Trophoblast cell (in vitro differentiated cells and primary cell): Measurements from ENCODE around the gene SYT6.

Source experiments
- DNase-seq, 2 donors: peaks; one replicate each; pipeline ENCODE4 v3.0.0-alpha.2; 2016
- H2AFZ ChIP-seq: 2 replicates; pipeline ENCODE4 v1.6.1; 2013; ENCODE audit warnings: low read length, moderate library complexity, mild to moderate bottlenecking; ENCODE audit not compliant: insufficient read depth, poor library complexity
- H2AK5ac ChIP-seq: 2 replicates; pipeline ENCODE4 v1.6.1; 2013; ENCODE audit warnings: mild to moderate bottlenecking, low read length
- H2BK120ac ChIP-seq: 2 replicates; pipeline ENCODE4 v1.6.1; 2013; ENCODE audit warnings: low read length, mild to moderate bottlenecking, moderate library complexity; ENCODE audit not compliant: insufficient read depth, poor library complexity
- H2BK12ac ChIP-seq: 2 replicates; pipeline ENCODE4 v1.6.1; 2013; ENCODE audit warnings: mild to moderate bottlenecking, low read length, moderate library complexity
- H2BK5ac ChIP-seq: 2 replicates; pipeline ENCODE4 v1.6.1; 2013; ENCODE audit warnings: low read length, low read depth, moderate library complexity, mild to moderate bottlenecking; ENCODE audit not compliant: poor library complexity
- H3K14ac ChIP-seq: 2 replicates; pipeline ENCODE4 v1.6.1; 2013; ENCODE audit warnings: mild to moderate bottlenecking, low read length
- H3K18ac ChIP-seq: 2 replicates; pipeline ENCODE4 v1.6.1; 2013; ENCODE audit warnings: mild to moderate bottlenecking, low read length
- H3K23ac ChIP-seq: 2 replicates; pipeline ENCODE4 v1.6.1; 2013; ENCODE audit warnings: low read length
- H3K27ac ChIP-seq: 2 replicates; pipeline ENCODE4 v1.5.1; 2013; ENCODE audit warnings: low read depth, mild to moderate bottlenecking, inconsistent platforms, low read length, moderate library complexity
- H3K27me3 ChIP-seq: 2 replicates; pipeline ENCODE4 v1.6.1; 2013; ENCODE audit warnings: inconsistent platforms, mild to moderate bottlenecking, low read length, moderate library complexity; ENCODE audit not compliant: insufficient read depth
- H3K36me3 ChIP-seq, 2 experiments: 1 replicate in 1 of 2; 2 replicates in 1 of 2; pipeline ENCODE4 v1.6.1; 2013; ENCODE audit warnings: low read length in 2 of 2, mild to moderate bottlenecking in 2 of 2, moderate library complexity in 1 of 2; ENCODE audit not compliant: insufficient read depth in 2 of 2, control insufficient read depth in 1 of 2
- H3K4ac ChIP-seq: 2 replicates; pipeline ENCODE4 v1.6.1; 2013; ENCODE audit warnings: low read depth, mild to moderate bottlenecking, low read length, moderate library complexity
- H3K4me1 ChIP-seq, 2 experiments: 1 replicate in 1 of 2; 2 replicates in 1 of 2; pipeline ENCODE4 v1.6.1; 2013; ENCODE audit warnings: low read length in 2 of 2, mild to moderate bottlenecking in 2 of 2, moderate library complexity in 1 of 2; ENCODE audit not compliant: insufficient read depth in 2 of 2, control insufficient read depth in 1 of 2
- H3K4me2 ChIP-seq: 2 replicates; pipeline ENCODE4 v1.6.1; 2013; ENCODE audit warnings: inconsistent platforms, mild to moderate bottlenecking, low read length, moderate library complexity
- H3K4me3 ChIP-seq: 2 replicates; pipeline ENCODE4 v1.5.1; 2013; ENCODE audit warnings: mild to moderate bottlenecking, low read depth, low read length, inconsistent platforms
- H3K79me1 ChIP-seq: one replicate; pipeline ENCODE4 v1.6.1; 2013; ENCODE audit warnings: low read length
- H3K79me2 ChIP-seq: 2 replicates; pipeline ENCODE4 v1.6.1; 2013; ENCODE audit warnings: low read length, mild to moderate bottlenecking; ENCODE audit not compliant: control insufficient read depth, insufficient read depth, poor library complexity
- H3K9ac ChIP-seq: 2 replicates; pipeline ENCODE4 v1.6.1; 2013; ENCODE audit warnings: mild to moderate bottlenecking, low read length
- H3K9me3 ChIP-seq: 2 replicates; pipeline ENCODE4 v1.6.1; 2013; ENCODE audit warnings: low read depth, mild to moderate bottlenecking, control low read depth, inconsistent platforms, low read length; ENCODE audit not compliant: insufficient read depth
- H4K12ac ChIP-seq: 2 replicates; pipeline ENCODE4 v1.6.1; 2013; ENCODE audit warnings: low read depth, mild to moderate bottlenecking, low read length, moderate library complexity
- H4K8ac ChIP-seq: 2 replicates; pipeline ENCODE4 v1.6.1; 2013; ENCODE audit warnings: low read depth, mild to moderate bottlenecking, low read length, moderate library complexity
- H4K91ac ChIP-seq: one replicate; pipeline ENCODE4 v1.6.1; 2013; ENCODE audit warnings: low read depth, mild to moderate bottlenecking, low read length, moderate library complexity
- whole genome bisulfite sequencing: extraction: QIAGEN DNeasy Blood & Tissue Kit; methylation state at CpG from one replicate; pipeline ENCODE4 v1.1.7; 2013; ENCODE audit warnings: missing lambda C conversion rate; ENCODE audit not compliant: insufficient read length, insufficient coverage; ENCODE audit errors: extremely low coverage; 5-methylcytosine and 5-hydroxymethylcytosine counted together

The SYT6 gene

GRCh38 chr1:114134518-114134917 lies 19.2 kb downstream of the SYT6 start:
- Histone ChIP-seq H3K27ac (no peak overlapping the region), H3K27me3 (no peaks in the 10 kb centered on the region), H4K91ac (no peak overlapping the region), H4K12ac (no peak overlapping the region), H2BK5ac (no peak overlapping the region), H3K4me1 (no peaks in the 10 kb centered on the region), H2AK5ac (no peak overlapping the region), H3K4me3 (no peak overlapping the region), H4K8ac (no peak overlapping the region), H3K4me2 (no peak overlapping the region), H3K18ac (no peak overlapping the region), H3K9me3 (peaks cover 2% of the 10 kb centered on the region), H3K4ac (no peak overlapping the region), H3K14ac (no peak overlapping the region), H3K9ac (no peak overlapping the region), H3K23ac (no peak overlapping the region), H2BK12ac (no peak overlapping the region), H3K36me3 (no peaks in the 10 kb centered on the region), H2AFZ (no peak overlapping the region), H3K79me2 (no peaks in the 10 kb centered on the region), H3K79me1 (no peaks in the 10 kb centered on the region), H2BK120ac (no peak overlapping the region)
- no CpG with 5 or more reads among the region's 4 CpGs for WGBS
- no peak for DNase-seq

GRCh38 chr1:114133129-114133528 lies 20.5 kb downstream of the SYT6 start:
- Histone ChIP-seq H3K79me1 (no peaks in the 10 kb centered on the region), H3K4ac (no peak overlapping the region)
- DNase-seq: no peak

GRCh38 chr1:114131526-114132220 lies 22.0 kb downstream of the SYT6 start:
- DNase-seq: peak in 1 of 2 donors; percentile 48
- Histone ChIP-seq H2AK5ac (no peak overlapping the region), H3K9me3 (peaks cover under 1% of the 10 kb centered on the region), H3K4me1 (no peaks in the 10 kb centered on the region), H3K4me2 (no peak overlapping the region), H4K91ac (no peak overlapping the region), H4K8ac (no peak overlapping the region), H3K79me2 (no peaks in the 10 kb centered on the region), H2AFZ (no peak overlapping the region), H3K27ac (no peak overlapping the region), H4K12ac (no peak overlapping the region), H3K9ac (no peak overlapping the region), H3K23ac (no peak overlapping the region), H3K4ac (no peak overlapping the region), H2BK12ac (no peak overlapping the region), H3K79me1 (no peaks in the 10 kb centered on the region), H2BK5ac (no peak overlapping the region), H3K27me3 (no peaks in the 10 kb centered on the region), H3K18ac (no peak overlapping the region), H3K4me3 (no peak overlapping the region), H2BK120ac (no peak overlapping the region), H3K14ac (no peak overlapping the region), H3K36me3 (no peaks in the 10 kb centered on the region)
- WGBS: no CpG with 5 or more reads among the region's 4 CpGs

More at GRCh38 chr1:114133129-114133528, 20.5 kb downstream of the SYT6 start:
- H3K14ac ChIP-seq: no peak overlapping the region
- no peak overlapping the region for H3K18ac ChIP-seq
- H3K4me2 ChIP-seq: no peak overlapping the region
- H3K4me1 ChIP-seq: no peaks in the 10 kb centered on the region
- H4K91ac ChIP-seq: no peak overlapping the region
- H3K9ac ChIP-seq: no peak overlapping the region
- no peaks in the 10 kb centered on the region for H3K79me2 ChIP-seq
- H2BK5ac ChIP-seq: no peak overlapping the region
- H3K23ac ChIP-seq: no peak overlapping the region
- no peaks in the 10 kb centered on the region for H3K36me3 ChIP-seq
- no peak overlapping the region for H2BK120ac ChIP-seq
- no peak overlapping the region for H3K27ac ChIP-seq
- no peak overlapping the region for H4K12ac ChIP-seq
- H4K8ac ChIP-seq: no peak overlapping the region
- no peaks in the 10 kb centered on the region for H3K27me3 ChIP-seq
- H2BK12ac ChIP-seq: no peak overlapping the region
- no peak overlapping the region for H2AFZ ChIP-seq
- no CpG with 5 or more reads among the region's 7 CpGs for WGBS
- peaks cover 2% of the 10 kb centered on the region for H3K9me3 ChIP-seq
- no peak overlapping the region for H2AK5ac ChIP-seq
- H3K4me3 ChIP-seq: no peak overlapping the region

- no peak for DNase-seq
- Histone ChIP-seq H2BK120ac (no peak overlapping the region), H3K79me1 (no peaks in the 10 kb centered on the region), H3K4me1 (no peaks in the 10 kb centered on the region), H3K9ac (no peak overlapping the region), H3K14ac (no peak overlapping the region), H3K27ac (no peak overlapping the region), H3K18ac (no peak overlapping the region), H3K4me2 (no peak overlapping the region), H2BK12ac (no peak overlapping the region), H2AFZ (no peak overlapping the region), H3K36me3 (no peaks in the 10 kb centered on the region), H4K12ac (no peak overlapping the region), H4K91ac (no peak overlapping the region), H4K8ac (no peak overlapping the region), H2AK5ac (no peak overlapping the region), H3K9me3 (peaks cover 2% of the 10 kb centered on the region), H3K27me3 (no peaks in the 10 kb centered on the region), H3K4me3 (no peak overlapping the region), H3K79me2 (no peaks in the 10 kb centered on the region), H3K23ac (no peak overlapping the region), H2BK5ac (no peak overlapping the region), H3K4ac (no peak overlapping the region)
- no CpG with 5 or more reads among the region's 7 CpGs for WGBS
Measured at GRCh38 chr1:114130846-114131525, 22.7 kb downstream of the SYT6 start.
